ENCODE data around the gene BOD1L1. TPM values are rescaled to one million over a fixed set of nuclear protein-coding genes. Genes with fewer than 3 reads are reported as not detected.

BOD1L1 gene
- total and polyA plus RNA-seq, 7 donors: 6.0 to 19.3 (median 13.7) TPM

- Histone ChIP-seq H3K4me1 (no peaks in the 10 kb centered on the region), H3K27me3 (ENCODE audit: insufficient read depth in 3 of 3, low read length in 2 of 3) (peaks cover 3 to 99% (median 61%) of the 10 kb centered on the region in 3 donors), H3K9me3 (no peaks in the 10 kb centered on the region), H3K4me3 (no peak overlapping the region), H3K27ac (no peak overlapping the region), H3K36me3 (ENCODE audit: insufficient read depth in 1 of 2, low read depth in 1 of 2) (no peaks in the 10 kb centered on the region)
- DNase-seq: no peak
- no peak for ATAC-seq
- WGBS, 3 donors: 1 to 3% (median 2%) methylated on average over 39 of the region's 39 CpGs
- intact Hi-C loops (cut with DNase I): no loop called here
- TF ChIP-seq CTCF (IDR thresholded peaks at IDR 0.05): no peak
Measured at GRCh38 chr4:13535708-13536361, 91.7 kb downstream of the BOD1L1 start.

DNA sequence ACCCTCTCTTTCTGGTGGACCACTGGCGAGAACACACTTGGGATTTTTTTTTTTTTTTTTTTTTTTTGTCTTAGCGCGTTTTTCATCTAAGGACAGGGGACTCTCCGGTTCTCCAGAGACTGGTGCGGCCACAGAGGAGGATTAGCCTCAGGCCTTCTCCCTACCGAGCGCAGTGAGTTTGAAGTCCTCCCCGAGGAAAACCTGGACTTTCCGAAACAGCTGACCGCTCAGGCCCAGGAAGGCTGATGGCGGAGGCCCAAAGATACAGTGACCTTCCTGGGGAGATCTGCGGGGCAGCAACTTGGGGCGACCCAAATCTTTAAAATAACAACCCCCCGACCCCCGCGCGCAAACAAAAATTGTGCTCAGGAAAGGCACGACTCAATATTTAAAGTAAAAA, 92.4 kb downstream of the BOD1L1 start:
- H3K27me3 ChIP-seq (ENCODE audit: insufficient read depth in 3 of 3, low read length in 2 of 3): peaks cover 3 to 99% (median 67%) of the 10 kb centered on the region in 3 donors
- intact Hi-C loops (cut with DNase I): no loop called here

DNA sequence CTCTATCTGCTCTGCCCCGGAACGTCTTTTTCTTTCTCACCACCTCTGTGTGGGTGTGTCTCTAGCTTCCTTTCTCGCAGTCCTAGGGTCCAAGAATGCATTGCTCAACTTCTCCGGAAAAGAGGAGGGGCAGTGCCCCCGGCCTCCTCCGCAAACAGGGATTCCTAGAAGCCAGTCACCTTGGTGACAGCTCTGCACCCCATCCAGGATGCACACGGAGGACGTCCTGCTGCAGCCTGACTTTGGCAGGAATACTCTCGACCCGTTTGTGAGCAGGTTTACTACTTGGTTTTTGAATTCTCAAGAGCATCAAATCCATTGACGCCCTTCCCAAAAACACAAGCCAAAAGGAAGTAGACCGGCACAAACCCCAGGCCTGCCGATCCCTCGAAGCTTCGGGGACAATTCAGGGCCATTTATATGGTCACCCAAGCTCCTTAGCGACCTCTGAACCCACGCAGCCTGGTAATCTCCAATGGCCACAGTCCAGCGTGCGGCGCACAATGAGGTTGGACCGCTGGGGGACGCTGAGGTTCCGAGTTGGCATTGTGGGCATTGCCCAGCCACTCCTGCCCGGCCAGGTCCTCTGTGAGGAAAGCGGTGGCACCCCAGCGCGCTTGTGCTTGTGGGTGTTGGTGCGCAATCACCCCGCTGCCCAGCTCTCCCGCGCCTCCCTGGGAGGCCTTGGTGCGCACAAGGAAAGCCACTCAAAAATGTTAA, 93.0 kb downstream of the BOD1L1 start:
- 2 to 4% (median 2%) methylated on average over 32 of the region's 32 CpGs for WGBS, 3 donors
- TF ChIP-seq CTCF (IDR thresholded peaks at IDR 0.05): no peak
- ATAC-seq (no peak), DNase-seq (no peak)
- H3K9me3 ChIP-seq: no peaks in the 10 kb centered on the region
- H3K4me1 ChIP-seq: no peaks in the 10 kb centered on the region
- H3K4me3 ChIP-seq: no peak overlapping the region
- no peaks in the 10 kb centered on the region for H3K36me3 ChIP-seq (ENCODE audit: insufficient read depth in 1 of 2, low read depth in 1 of 2)
- intact Hi-C loops (cut with DNase I): no loop called here
- H3K27me3 ChIP-seq (ENCODE audit: insufficient read depth in 3 of 3, low read length in 2 of 3): peaks cover 3 to 97% (median 66%) of the 10 kb centered on the region in 3 donors
- H3K27ac ChIP-seq: no peak overlapping the region

More for the DNA sequence above, 92.4 kb downstream of the BOD1L1 start:
- Histone ChIP-seq H3K36me3 (ENCODE audit: insufficient read depth in 1 of 2, low read depth in 1 of 2) (no peaks in the 10 kb centered on the region), H3K9me3 (no peaks in the 10 kb centered on the region), H3K4me1 (no peaks in the 10 kb centered on the region), H3K4me3 (no peak overlapping the region), H3K27ac (no peak overlapping the region)
- ATAC-seq (no peak), DNase-seq (no peak)
- WGBS, 3 donors: 2 to 6% (median 2%) methylated on average over 18 of the region's 18 CpGs
- no peak for TF ChIP-seq CTCF (IDR thresholded peaks at IDR 0.05)

GRCh38 chr4:13533670-13534343, 93.7 kb downstream of the BOD1L1 start:
- 7 to 10% (median 8%) methylated on average over 13 of the region's 13 CpGs for WGBS, 3 donors
- ATAC-seq: no peak

More at GRCh38 chr4:13533670-13534343, 93.7 kb downstream of the BOD1L1 start:
- Histone ChIP-seq H3K4me1 (no peaks in the 10 kb centered on the region), H3K4me3 (no peak overlapping the region), H3K27me3 (ENCODE audit: insufficient read depth in 3 of 3, low read length in 2 of 3) (peaks cover 3 to 97% (median 68%) of the 10 kb centered on the region in 3 donors), H3K27ac (no peak overlapping the region), H3K9me3 (no peaks in the 10 kb centered on the region), H3K36me3 (ENCODE audit: insufficient read depth in 1 of 2, low read depth in 1 of 2) (no peaks in the 10 kb centered on the region)
- no peak for TF ChIP-seq CTCF (IDR thresholded peaks at IDR 0.05)
- intact Hi-C loops (cut with DNase I): no loop called here
- DNase-seq: no peak

All from psoas muscle (tissue), 8 donors.